Measurements from ENCODE around the gene DDC.

DDC gene

GRCh38 chr7:50415844-50416364 is 149.3 kb downstream of the DDC start:
- DNase-seq (ENCODE audit: insufficient read length, low spot score) (no peak), FAIRE-seq (no peak)
- no peak for TF ChIP-seq POLR2A (IDR thresholded peaks at IDR 0.05; ENCODE audit: low read depth, low read length)

- TF ChIP-seq POLR2A (IDR thresholded peaks at IDR 0.05; ENCODE audit: low read depth, low read length), result no peak
- DNase-seq (ENCODE audit: insufficient read length, low spot score) (no peak), FAIRE-seq (no peak)
Measured at GRCh38 chr7:50413561-50413960, 151.6 kb downstream of the DDC start.

- no peak for DNase-seq (ENCODE audit: insufficient read length, low spot score)
- FAIRE-seq, result no peak
- TF ChIP-seq POLR2A (IDR thresholded peaks at IDR 0.05; ENCODE audit: low read depth, low read length), result no peak
Measured at GRCh38 chr7:50412973-50413372, 152.2 kb downstream of the DDC start.

- no peak for TF ChIP-seq POLR2A (IDR thresholded peaks at IDR 0.05; ENCODE audit: low read depth, low read length)
- no peak for DNase-seq (ENCODE audit: insufficient read length, low spot score)
- FAIRE-seq, result no peak
Measured at GRCh38 chr7:50411332-50411731, 153.9 kb downstream of the DDC start.

- no peak for TF ChIP-seq POLR2A (IDR thresholded peaks at IDR 0.05; ENCODE audit: low read depth, low read length)
- FAIRE-seq, result no peak
- DNase-seq (ENCODE audit: insufficient read length, low spot score), result no peak
Measured at GRCh38 chr7:50409856-50410745, 155.1 kb downstream of the DDC start.
